K562 (cell line): ENCODE measurements around the gene WAS. TPM values are rescaled to one million over a fixed set of nuclear protein-coding genes. Genes with fewer than 3 reads are reported as not detected.

Experiments
- ATAC-seq: fragments of 200-7000 bp; cut with Tn5 transposase; 3 replicates; pipeline ENCODE4 v1.9.1; 2020; ENCODE audit warnings: moderate library complexity
- BruUV-seq: library from RNA; stranded (reverse); fragments of 400-500 nt; replicated peaks from 2 replicates; lab custom pipeline; 2021; lab: Mats Ljungman, UMichigan
- CTCF ChIA-PET: fragments of 300-600 bp; formaldehyde crosslinking; extraction: SDS; loops from one replicate; lab custom pipeline; 2021; ENCODE audit warnings: low intra/inter-chr PET ratio; lab: Yijun Ruan, JAX
- POLR2A ChIA-PET: fragments of 300-600, 350-650 bp; sonication (Branson Sonifier 250); formaldehyde crosslinking; extraction: SDS; loops from one replicate; lab custom pipeline; 2021; ENCODE audit warnings: antibody characterized with exemption, inconsistent platforms; lab: Yijun Ruan, JAX
- DNase-seq, 4 experiments: peaks; one replicate each; pipeline versions ENCODE4 v3.0.0 to v3.0.0-alpha.2; 2011 to 2018; ENCODE audit warnings: low spot score in 3 of 4, mixed read lengths in 3 of 4; ENCODE audit errors: extremely low read depth in 1 of 4
- FAIRE-seq: peaks from 2 replicates; lab custom pipeline; 2011; peaks lifted over from hg19 to GRCh38; lab: Jason Lieb, UNC
- H2AFZ ChIP-seq: 2 replicates; pipeline ENCODE4 v1.6.0; 2011; ENCODE audit warnings: low read depth, low read length, control low read depth, inconsistent platforms
- H3K27ac ChIP-seq: fragments of 200-600 bp; 3 replicates; pipeline ENCODE4 v1.8.0; 2011; ENCODE audit warnings: low read depth, mild to moderate bottlenecking, control low read depth, inconsistent platforms, low read length, moderate library complexity, mixed read lengths; ENCODE audit errors: extremely low read depth
- H3K27me3 ChIP-seq, 2 experiments: fragments of 300-600 bp in 1 of 2; 2 replicates in 1 of 2; 3 replicates in 1 of 2; pipeline versions ENCODE4 v1.6.0 to v1.8.0; 2011; ENCODE audit warnings: inconsistent platforms in 2 of 2, low read length in 2 of 2, mild to moderate bottlenecking in 1 of 2, mixed read lengths in 1 of 2, moderate library complexity in 1 of 2; ENCODE audit not compliant: control insufficient read depth in 2 of 2, insufficient read depth in 2 of 2
- H3K36me3 ChIP-seq: fragments of 300-600 bp; 3 replicates; pipeline ENCODE4 v1.8.0; 2011; ENCODE audit warnings: mild to moderate bottlenecking, low read length, inconsistent platforms; ENCODE audit not compliant: control insufficient read depth, insufficient read depth
- H3K4me1 ChIP-seq, 2 experiments: fragments of 200-600 bp in 1 of 2; replicated peaks in 1 of 2; 2 replicates in 1 of 2; 3 replicates in 1 of 2; pipeline versions ENCODE4 v1.5.1 to v1.8.0; 2011; ENCODE audit warnings: inconsistent platforms in 2 of 2, low read length in 2 of 2, mild to moderate bottlenecking in 1 of 2, mixed read lengths in 1 of 2, moderate library complexity in 1 of 2; ENCODE audit not compliant: control insufficient read depth in 2 of 2, insufficient read depth in 2 of 2
- H3K4me2 ChIP-seq: 2 replicates; pipeline ENCODE4 v1.6.1; 2011; ENCODE audit warnings: low read length, control low read depth, inconsistent platforms, mixed read lengths; ENCODE audit not compliant: insufficient read depth
- H3K4me3 ChIP-seq: fragments of 200-600 bp; sonication (generic), shearing (Covaris generic); 2 replicates; pipeline ENCODE4 v1.5.1; 2016; ENCODE audit warnings: control low read depth, inconsistent platforms
- H3K79me2 ChIP-seq: fragments of 200-600 bp; 3 replicates; pipeline ENCODE4 v1.8.0; 2011; ENCODE audit warnings: low read length, inconsistent platforms; ENCODE audit not compliant: control insufficient read depth, insufficient read depth
- H3K9ac ChIP-seq, 2 experiments: 2 replicates each; pipeline versions ENCODE4 v1.6.0 to v1.6.1; 2011; ENCODE audit warnings: low read depth in 2 of 2, low read length in 2 of 2, control low read depth in 1 of 2, inconsistent platforms in 1 of 2, mild to moderate bottlenecking in 1 of 2, mixed read lengths in 1 of 2; ENCODE audit not compliant: insufficient read depth in 1 of 2
- H3K9me1 ChIP-seq: one replicate; pipeline ENCODE4 v1.6.0; 2011; ENCODE audit warnings: inconsistent platforms, mild to moderate bottlenecking, low read length, moderate library complexity; ENCODE audit not compliant: control insufficient read depth, insufficient read depth
- H3K9me3 ChIP-seq: replicated peaks from 2 replicates; pipeline ENCODE4 v1.5.1; 2011; ENCODE audit warnings: low read depth, low read length, inconsistent platforms; ENCODE audit not compliant: control insufficient read depth, insufficient read depth
- H4K20me1 ChIP-seq: replicated peaks from 2 replicates; pipeline ENCODE4 v1.6.1; 2011; ENCODE audit warnings: low read length, inconsistent platforms, mixed read lengths; ENCODE audit not compliant: control insufficient read depth, insufficient read depth
- ILK ChIP-seq: fragments of 450-650 bp; IDR thresholded peaks from 2 replicates; pipeline ENCODE4 v1.6.1; 2016; ENCODE audit warnings: missing genetic modification characterization, low read depth, mild to moderate bottlenecking, missing compliant biosample characterization, moderate library complexity, borderline replicate concordance
- POLR2G ChIP-seq: fragments of 200-400 bp; formaldehyde crosslinking; IDR thresholded peaks from 2 replicates; pipeline ENCODE4 v1.6.1; 2017; ENCODE audit warnings: low read depth, mild to moderate bottlenecking, antibody characterized with exemption, low read length, moderate library complexity
- RBM25 ChIP-seq: fragments of 200-400 bp; formaldehyde crosslinking; IDR thresholded peaks from 2 replicates; pipeline ENCODE4 v1.6.1; 2018; ENCODE audit warnings: low read length, low read depth, moderate library complexity; ENCODE audit not compliant: severe bottlenecking
- RUNX1 ChIP-seq: sonication (generic); IDR thresholded peaks from 2 replicates; pipeline ENCODE4 v1.6.1; 2016; ENCODE audit warnings: antibody characterized with exemption, low read depth
- WGBS: fragments of 100-300 bp; shearing (Covaris generic); methylation state at CpG from one replicate; pipeline ENCODE4 v1.1.6; 2016; ENCODE audit warnings: low coverage, mixed read lengths; ENCODE audit not compliant: insufficient coverage; ENCODE audit errors: missing lambda C conversion rate; 5-methylcytosine and 5-hydroxymethylcytosine counted together
- in situ Hi-C: fragments of 300-500 bp; cut with MboI; formaldehyde crosslinking; loops from 4 replicates; pipeline ENCODE4 v1.15.0; 2018; ENCODE audit warnings: inconsistent platforms, mixed read lengths
- intact Hi-C: fragments of 100-400 bp; cut with micrococcal nuclease; formaldehyde crosslinking; loops from 2 replicates; pipeline ENCODE4 v1.14.2; 2022
- polyA plus RNA-seq, 8 experiments: library from polyadenylated mRNA; depleted of rRNA in 4 of 8; stranded (reverse) in 5 of 8; unstranded in 3 of 8; fragments of >200 nt; fragmentation: Nextera tagmentation in 2 of 8; fragmentation: Illumina TruSeq in 1 of 8; extraction: Ambion mirVana in 2 of 8; extraction: Trizol in 1 of 8; gene quantifications; 2 replicates each; pipeline versions ENCODE4 v1.2.1 to v1.2.3, GENCODE V29; 2011 to 2014; ENCODE audit warnings: inconsistent platforms in 1 of 8, missing spikeins in 1 of 8
- total RNA-seq, 7 experiments: library from RNA; depleted of rRNA in 6 of 7; stranded (reverse); fragments of >200 nt in 6 of 7; fragmentation: Illumina TruSeq in 2 of 7; extraction: Trizol in 2 of 7; gene quantifications; 2 replicates each; pipeline versions ENCODE4 v1.2.1 to v1.2.3, GENCODE V29; 2011 to 2021; ENCODE audit warnings: low replicate concordance in 1 of 7
- TF ChIP-seq, protein P1 (sequence below): sonication (generic); formaldehyde crosslinking; IDR thresholded peaks from 2 replicates; pipeline ENCODE4 v1.8.1; 2022; ENCODE audit warnings: missing genetic modification reagents

The WAS gene
- total and polyA plus RNA-seq, 9 of the 15 experiments (the other 6 are each of a cell fraction or from before 2014, with no cell fraction given) = 0.11 to 16.1 (median 3.8) TPM

- CTCF ChIA-PET = no interaction called here
- FAIRE-seq = no peak
- BruUV-seq = no TSS peak
Measured at GRCh38 chrX:48688531-48689150, 5.0 kb downstream of the WAS start.

More at GRCh38 chrX:48688531-48689150, 5.0 kb downstream of the WAS start:
- no peak overlapping the region for H3K27ac ChIP-seq
- POLR2A ChIA-PET = no interaction called here
- H4K20me1 ChIP-seq = no peaks in the 10 kb centered on the region
- DNase-seq = no peak
- no peak overlapping the region for H3K9ac ChIP-seq
- intact Hi-C loops = no loop called here
- no peaks in the 10 kb centered on the region for H3K36me3 ChIP-seq
- H3K4me2 ChIP-seq = no peak overlapping the region
- no peaks in the 10 kb centered on the region for H3K9me1 ChIP-seq
- H2AFZ ChIP-seq = no peak overlapping the region
- H3K4me3 ChIP-seq = no peak overlapping the region
- no peak for ATAC-seq
- no peaks in the 10 kb centered on the region for H3K27me3 ChIP-seq
- TF ChIP-seq POLR2G = 0 out of 2 replicates have a peak, but pooled peaks have one; percentile 15
- no peak for TF ChIP-seq RUNX1
- TF ChIP-seq ILK (tag) = no peak
- TF ChIP-seq, protein P1, sequence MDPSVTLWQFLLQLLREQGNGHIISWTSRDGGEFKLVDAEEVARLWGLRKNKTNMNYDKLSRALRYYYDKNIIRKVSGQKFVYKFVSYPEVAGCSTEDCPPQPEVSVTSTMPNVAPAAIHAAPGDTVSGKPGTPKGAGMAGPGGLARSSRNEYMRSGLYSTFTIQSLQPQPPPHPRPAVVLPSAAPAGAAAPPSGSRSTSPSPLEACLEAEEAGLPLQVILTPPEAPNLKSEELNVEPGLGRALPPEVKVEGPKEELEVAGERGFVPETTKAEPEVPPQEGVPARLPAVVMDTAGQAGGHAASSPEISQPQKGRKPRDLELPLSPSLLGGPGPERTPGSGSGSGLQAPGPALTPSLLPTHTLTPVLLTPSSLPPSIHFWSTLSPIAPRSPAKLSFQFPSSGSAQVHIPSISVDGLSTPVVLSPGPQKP (CRISPR knock-in tag) = no peak
- TF ChIP-seq RBM25 = peak; percentile 36
- no peaks in the 10 kb centered on the region; the same call in 2 of the 3 replicates for H3K79me2 ChIP-seq
- peaks cover under 1 to 18% of the 10 kb centered on the region in 2 experiments; a peak in 3 of 5 replicates for H3K4me1 ChIP-seq
- in situ Hi-C loops = no loop called here
- H3K9me3 ChIP-seq = no peaks in the 10 kb centered on the region
- WGBS = 49% methylated on average over 6 of the region's 19 CpGs
